22Rv1 (cell line): ENCODE results near the gene UCN2.

Experiments
- CTCF ChIP-seq: fragments of 450-650 bp; IDR thresholded peaks from 2 replicates; pipeline ENCODE4 v1.5.1; 2017; ENCODE audit warnings: mild to moderate bottlenecking
- ZFX ChIP-seq: fragments of 450-650 bp; IDR thresholded peaks from 2 replicates; pipeline ENCODE4 v1.6.1; 2017; ENCODE audit warnings: antibody characterized with exemption, borderline replicate concordance

GRCh38 chr3:48538451-48538850 is 25.1 kb downstream of the UCN2 start:
- no peak for TF ChIP-seq CTCF
- no peak for TF ChIP-seq ZFX
